Testis (tissue), 2 donors: ENCODE measurements around the gene CCDC57.

ENCODE experiments used
- CTCF ChIP-seq, 3 experiments: fragments of 450-650 bp in 2 of 3; fragments of 200-600 bp in 1 of 3; sonication (generic) in 1 of 3; IDR thresholded peaks; one replicate each; pipeline ENCODE4 v1.5.1; 2016 to 2019; ENCODE audit warnings: antibody characterized with exemption in 3 of 3, mild to moderate bottlenecking in 2 of 3, moderate library complexity in 1 of 3
- POLR2A ChIP-seq: fragments of 450-650 bp; IDR thresholded peaks from one replicate; pipeline ENCODE4 v1.6.1; 2017; ENCODE audit warnings: antibody characterized with exemption, mild to moderate bottlenecking, moderate library complexity

- no peak for TF ChIP-seq CTCF (IDR thresholded peaks at IDR 0.05)
- no peak for TF ChIP-seq POLR2A
These were observed 78.5 kb downstream of the CCDC57 start for GRCh38 chr17:82134101-82134500.
